DLD1 (cell line): ENCODE measurements around the gene HSP90AB1.

Experiments
- in situ Hi-C: cut with HindIII; loops from 2 replicates; pipeline ENCODE4 v1.10.0; 2017; ENCODE audit warnings: low sequenced_read_pairs

The HSP90AB1 gene

GRCh38 chr6:44234101-44235025 lies 12.5 kb upstream of the HSP90AB1 start:
- in situ Hi-C loops: loop anchor here (25.0 kb wide), 1 partner anchor 122 kb away; no protein-coding TSS in a partner anchor

GRCh38 chr6:44235269-44235668 lies 11.6 kb upstream of the HSP90AB1 start:
- in situ Hi-C loops: loop anchor here (25.0 kb wide), 1 partner anchor 123 kb away; no protein-coding TSS in a partner anchor

DNA sequence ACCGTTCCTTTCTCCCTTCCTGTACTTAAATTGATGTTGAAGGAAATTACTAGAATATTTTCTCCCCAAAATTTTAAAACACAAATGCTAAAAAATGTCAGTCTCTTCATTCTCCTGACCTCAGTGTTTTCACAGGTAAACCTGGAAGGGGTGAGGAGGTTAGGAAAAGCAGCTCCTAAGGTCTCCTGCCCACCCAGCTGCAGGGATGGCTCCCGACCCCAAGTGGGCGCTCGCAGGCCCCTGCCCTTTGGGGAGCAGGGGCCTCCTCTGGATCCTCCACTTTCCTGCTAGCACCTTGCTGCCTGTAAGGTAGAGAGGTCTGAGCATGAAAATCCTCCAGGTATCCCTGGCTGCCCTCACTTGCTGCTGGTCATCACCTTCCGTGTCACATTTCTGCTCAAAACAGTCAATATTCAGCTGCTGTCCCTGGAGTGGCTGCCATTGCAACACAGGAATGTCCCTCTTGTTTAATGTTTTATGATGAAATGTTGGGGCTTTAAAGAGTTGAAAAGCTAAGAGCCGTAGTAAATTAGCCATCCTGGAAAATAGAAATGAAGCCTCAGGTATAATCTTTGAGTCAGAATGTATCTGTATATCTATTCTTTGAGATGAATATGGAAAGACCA lies 10.9 kb upstream of the HSP90AB1 start:
- in situ Hi-C loops: loop anchor here (25.0 kb wide), 1 partner anchor 124 kb away; no protein-coding TSS in a partner anchor

GRCh38 chr6:44237021-44237812 lies 9.7 kb upstream of the HSP90AB1 start:
- in situ Hi-C loops: loop anchor here (25.0 kb wide), 1 partner anchor 125 kb away; no protein-coding TSS in a partner anchor

DNA sequence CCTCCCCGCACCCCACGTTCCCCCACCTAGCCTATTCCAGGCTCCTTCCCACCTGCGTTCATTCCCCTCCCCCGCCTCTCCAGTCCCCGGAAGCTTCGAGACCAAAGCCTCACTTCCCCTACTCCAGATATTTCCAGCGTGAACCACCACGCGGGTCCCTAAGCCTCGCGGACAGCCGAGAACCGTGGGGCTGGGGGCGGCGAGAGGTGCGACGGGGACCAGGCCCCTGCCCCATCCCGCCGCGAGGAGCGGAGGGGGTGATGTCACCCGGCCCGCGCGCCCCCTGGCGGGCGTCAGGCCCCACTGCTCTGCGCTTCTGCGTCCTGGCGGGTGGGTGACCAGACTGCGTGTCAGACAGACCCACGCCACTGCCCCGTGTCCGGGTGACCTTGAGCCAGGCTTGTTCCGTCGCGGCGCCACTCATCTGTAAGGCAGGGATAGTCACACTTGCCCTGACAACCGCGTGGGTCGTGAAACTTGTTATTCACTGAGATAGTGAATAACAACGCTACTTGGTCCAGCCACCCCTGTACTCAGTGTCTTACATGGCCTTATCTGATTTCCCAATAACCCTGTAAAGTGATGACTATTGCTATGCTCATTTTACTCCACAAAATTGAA lies 9.0 kb upstream of the HSP90AB1 start:
- in situ Hi-C loops: loop anchor here (25.0 kb wide), 1 partner anchor 126 kb away; no protein-coding TSS in a partner anchor

DNA sequence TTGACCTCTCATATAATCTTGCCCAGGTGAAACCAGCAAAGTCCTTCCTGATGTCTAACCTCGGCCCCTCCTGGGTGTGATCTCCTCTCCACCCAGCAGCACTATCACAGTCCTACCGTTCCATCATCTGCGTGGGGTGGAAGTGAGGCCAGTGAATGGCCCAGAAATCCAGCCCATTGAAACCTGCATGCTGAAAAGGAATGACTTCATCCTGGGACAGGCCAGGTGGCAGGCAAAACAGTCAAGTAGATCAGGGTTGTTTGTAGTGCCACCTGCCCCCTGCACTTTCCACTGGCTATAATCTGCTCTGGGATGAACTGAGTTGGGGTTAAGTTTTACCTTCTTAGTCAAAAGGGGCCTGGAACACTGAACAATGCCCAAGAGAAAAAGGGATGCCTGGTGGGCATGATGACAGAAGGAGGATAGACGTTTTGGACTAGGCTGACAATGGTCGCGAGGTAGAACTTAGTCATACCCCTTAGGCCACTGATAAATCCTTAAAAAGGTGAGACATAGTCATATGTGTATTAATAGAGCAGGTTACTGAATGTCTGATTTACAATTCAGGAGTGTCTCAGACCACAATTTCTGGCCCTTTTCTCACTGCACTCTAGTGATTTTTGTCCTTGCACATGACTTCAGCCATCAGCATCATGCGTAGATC lies 8.1 kb upstream of the HSP90AB1 start:
- in situ Hi-C loops: loop anchor here (25.0 kb wide), 1 partner anchor 127 kb away; no protein-coding TSS in a partner anchor

DNA sequence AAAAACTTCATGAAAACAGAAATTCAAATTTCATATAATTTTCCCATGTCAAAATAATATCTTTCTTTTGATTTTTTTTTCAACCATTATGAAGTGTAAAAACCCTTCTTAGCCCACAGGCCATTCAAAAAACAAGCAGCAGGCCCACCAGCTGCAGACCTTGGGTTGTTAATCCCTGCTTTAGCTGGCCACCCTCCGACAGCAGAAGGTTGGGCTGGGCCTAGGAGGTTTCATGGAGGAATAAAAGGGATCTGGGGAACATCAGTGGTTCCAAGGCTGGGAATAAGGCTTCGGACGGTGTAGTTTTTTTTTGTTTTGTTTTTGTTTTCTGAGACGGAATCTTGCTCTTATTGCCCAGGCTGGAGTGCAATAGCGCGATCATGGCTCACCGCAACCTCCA lies 3.6 kb upstream of the HSP90AB1 start:
- in situ Hi-C loops: loop anchor here (25.0 kb wide), 1 partner anchor 131 kb away; no protein-coding TSS in a partner anchor

GRCh38 chr6:44245391-44245911 lies 1.4 kb upstream of the HSP90AB1 start:
- in situ Hi-C loops: loop anchor here (25.0 kb wide), 1 partner anchor 133 kb away; no protein-coding TSS in a partner anchor

DNA sequence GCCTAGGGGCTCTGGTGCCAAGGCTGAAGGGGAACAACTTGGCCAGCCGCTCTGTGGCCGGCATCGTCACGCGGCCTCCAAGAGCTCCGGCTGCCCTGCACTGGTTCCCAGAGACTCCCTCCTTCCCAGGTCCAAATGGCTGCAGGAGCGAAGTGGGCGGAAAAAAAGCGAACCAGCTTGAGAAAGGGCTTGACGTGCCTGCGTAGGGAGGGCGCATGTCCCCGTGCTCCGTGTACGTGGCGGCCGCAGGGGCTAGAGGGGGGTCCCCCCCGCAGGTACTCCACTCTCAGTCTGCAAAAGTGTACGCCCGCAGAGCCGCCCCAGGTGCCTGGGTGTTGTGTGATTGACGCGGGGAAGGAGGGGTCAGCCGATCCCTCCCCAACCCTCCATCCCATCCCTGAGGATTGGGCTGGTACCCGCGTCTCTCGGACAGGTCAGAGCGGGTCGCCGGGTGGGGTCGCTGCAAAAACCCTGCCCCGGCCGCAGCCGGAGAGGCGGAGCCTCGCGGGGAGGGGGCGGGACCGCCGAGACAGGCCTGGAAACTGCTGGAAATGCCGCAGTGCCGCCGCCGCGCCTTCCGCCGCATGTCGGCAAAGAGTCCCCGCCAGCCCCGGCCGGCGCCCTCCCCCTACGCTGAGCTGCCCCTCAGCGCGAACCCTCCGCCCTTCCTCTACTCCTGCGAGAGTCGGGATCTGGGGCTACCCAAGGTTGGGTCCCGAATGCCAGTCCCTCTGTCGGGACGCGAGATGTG lies 814 bp upstream of the HSP90AB1 start:
- in situ Hi-C loops: loop anchor here (25.0 kb wide), 1 partner anchor 134 kb away; no protein-coding TSS in a partner anchor

- in situ Hi-C loops: loop anchor here (25.0 kb wide), 1 partner anchor 135 kb away; no protein-coding TSS in a partner anchor
Observed at GRCh38 chr6:44247338-44248302, 719 bp downstream of the HSP90AB1 start.

DNA sequence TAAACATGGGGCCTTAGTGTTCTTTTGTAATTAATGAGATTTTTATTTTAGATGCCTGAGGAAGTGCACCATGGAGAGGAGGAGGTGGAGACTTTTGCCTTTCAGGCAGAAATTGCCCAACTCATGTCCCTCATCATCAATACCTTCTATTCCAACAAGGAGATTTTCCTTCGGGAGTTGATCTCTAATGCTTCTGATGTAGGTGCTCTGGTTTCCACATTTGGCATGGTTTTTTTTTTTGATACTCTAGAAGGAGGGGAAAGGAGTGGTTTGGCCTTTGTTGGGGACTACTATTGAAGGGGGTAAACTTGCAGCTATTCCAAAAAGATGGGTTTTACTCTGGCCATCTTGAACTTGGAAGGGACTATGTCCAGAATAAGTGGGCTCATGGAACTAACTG lies 1.7 kb downstream of the HSP90AB1 start:
- in situ Hi-C loops: loop anchor here (25.0 kb wide), 1 partner anchor 136 kb away; no protein-coding TSS in a partner anchor

DNA sequence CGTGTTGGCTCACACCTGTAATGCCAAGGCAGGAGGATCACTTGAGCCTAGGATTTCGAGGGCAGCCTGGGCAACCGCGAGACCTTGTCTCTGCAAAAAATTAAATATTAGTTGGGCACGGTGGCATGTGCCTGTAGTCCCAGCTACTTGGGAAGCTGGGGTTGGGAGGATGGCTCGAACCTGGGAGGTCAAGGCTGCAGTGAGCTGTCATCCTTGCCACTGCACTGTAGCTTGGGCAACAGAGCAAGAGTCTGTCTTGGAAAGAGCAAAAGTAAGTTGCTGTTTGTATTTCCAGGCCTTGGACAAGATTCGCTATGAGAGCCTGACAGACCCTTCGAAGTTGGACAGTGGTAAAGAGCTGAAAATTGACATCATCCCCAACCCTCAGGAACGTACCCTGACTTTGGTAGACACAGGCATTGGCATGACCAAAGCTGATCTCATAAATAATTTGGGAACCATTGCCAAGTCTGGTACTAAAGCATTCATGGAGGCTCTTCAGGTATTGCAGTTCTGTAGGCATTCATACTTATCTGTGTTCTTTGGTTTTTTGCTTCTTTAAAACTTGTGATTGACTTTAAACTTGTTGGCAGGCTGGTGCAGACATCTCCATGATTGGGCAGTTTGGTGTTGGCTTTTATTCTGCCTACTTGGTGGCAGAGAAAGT lies 2.3 kb downstream of the HSP90AB1 start:
- in situ Hi-C loops: loop anchor here (25.0 kb wide), 1 partner anchor 137 kb away; no protein-coding TSS in a partner anchor

- in situ Hi-C loops: loop anchor here (10.0 kb wide), 1 partner anchor 55 kb away; no protein-coding TSS in a partner anchor
Observed at GRCh38 chr6:44250067-44250717, 3.3 kb downstream of the HSP90AB1 start.

DNA sequence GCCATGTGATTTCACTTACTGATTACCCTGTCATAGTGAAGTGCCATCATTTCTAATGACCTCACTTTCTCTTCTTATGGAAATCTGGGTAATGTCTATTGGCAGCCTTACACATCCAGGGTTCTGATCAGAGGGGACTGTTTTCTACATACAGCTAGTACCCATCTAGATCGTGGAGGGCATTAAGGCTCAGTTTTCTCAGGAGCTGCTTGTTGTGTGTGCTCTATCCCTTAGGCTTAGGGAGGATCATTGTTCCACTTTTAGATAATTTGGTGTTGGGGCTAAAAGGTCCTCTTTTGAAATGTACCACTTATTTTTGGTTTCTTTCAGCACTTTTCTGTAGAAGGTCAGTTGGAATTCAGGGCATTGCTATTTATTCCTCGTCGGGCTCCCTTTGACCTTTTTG lies 3.8 kb downstream of the HSP90AB1 start:
- in situ Hi-C loops: loop anchor here (10.0 kb wide), 1 partner anchor 54 kb away; no protein-coding TSS in a partner anchor

DNA sequence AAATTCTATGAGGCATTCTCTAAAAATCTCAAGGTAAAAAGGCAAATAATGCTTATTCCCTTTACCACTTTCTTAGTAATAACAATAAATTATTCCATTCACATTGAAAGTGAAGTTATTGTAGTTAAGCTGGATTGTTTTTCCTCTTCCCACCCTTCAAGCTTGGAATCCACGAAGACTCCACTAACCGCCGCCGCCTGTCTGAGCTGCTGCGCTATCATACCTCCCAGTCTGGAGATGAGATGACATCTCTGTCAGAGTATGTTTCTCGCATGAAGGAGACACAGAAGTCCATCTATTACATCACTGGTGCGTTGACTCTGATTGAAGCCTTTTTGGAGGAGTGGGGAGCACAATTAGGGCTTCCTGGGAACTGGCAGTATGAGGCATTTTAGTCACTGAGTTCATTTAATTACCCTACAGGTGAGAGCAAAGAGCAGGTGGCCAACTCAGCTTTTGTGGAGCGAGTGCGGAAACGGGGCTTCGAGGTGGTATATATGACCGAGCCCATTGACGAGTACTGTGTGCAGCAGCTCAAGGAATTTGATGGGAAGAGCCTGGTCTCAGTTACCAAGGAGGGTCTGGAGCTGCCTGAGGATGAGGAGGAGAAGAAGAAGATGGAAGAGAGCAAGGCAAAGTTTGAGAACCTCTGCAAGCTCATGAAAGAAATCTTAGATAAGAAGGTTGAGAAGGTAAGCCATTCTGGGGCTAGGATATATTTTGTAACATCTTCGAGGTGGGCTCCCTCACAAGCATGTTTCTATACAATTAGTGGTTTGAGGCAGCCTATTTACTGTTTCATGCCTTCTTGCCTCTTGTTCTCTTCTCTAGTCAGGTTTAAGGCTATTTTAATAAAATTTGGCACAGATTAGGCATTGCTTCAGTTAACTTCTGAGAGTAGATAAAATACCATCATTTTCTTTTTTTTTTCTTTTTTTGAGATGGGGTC lies 4.9 kb downstream of the HSP90AB1 start:
- in situ Hi-C loops: loop anchor here (10.0 kb wide), 1 partner anchor 53 kb away; no protein-coding TSS in a partner anchor
